Activated naive CD8-positive, alpha-beta T cell treated with anti-CD3 and anti-CD28 coated beads for 36 hours (primary cell): ENCODE data around the gene CFH. TPM values are rescaled to one million over a fixed set of nuclear protein-coding genes. Genes with fewer than 3 reads are reported as not detected.

ENCODE experiments used
- DNase-seq: peaks from one replicate; pipeline ENCODE4 v3.0.0; 2021
- H3K27ac Mint-ChIP-seq: one replicate; pipeline ENCODE4 v1.8.0; 2022; ENCODE audit warnings: mild to moderate bottlenecking, moderate library complexity, mixed read lengths
- H3K27me3 Mint-ChIP-seq: one replicate; pipeline ENCODE4 v1.8.0; 2022; ENCODE audit warnings: mild to moderate bottlenecking, mixed read lengths
- H3K36me3 Mint-ChIP-seq: one replicate; pipeline ENCODE4 v1.8.0; 2021; ENCODE audit warnings: mild to moderate bottlenecking, mixed read lengths
- H3K4me1 Mint-ChIP-seq: one replicate; pipeline ENCODE4 v1.8.0; 2021; ENCODE audit warnings: mixed read lengths
- H3K4me3 Mint-ChIP-seq: one replicate; pipeline ENCODE4 v1.8.0; 2022; ENCODE audit warnings: mild to moderate bottlenecking, moderate library complexity, mixed read lengths
- H3K9me3 Mint-ChIP-seq: one replicate; pipeline ENCODE4 v1.8.0; 2022; ENCODE audit warnings: mixed read lengths
- total RNA-seq, 2 experiments: library from RNA; stranded (reverse); gene quantifications; one replicate each; pipeline ENCODE4 v1.2.3, GENCODE V29; 2021

Gene CFH
- total RNA-seq, 2 experiments from 2014 or later: 0.24 TPM; not detected in 1

- DNase-seq: no peak
- no peaks in the 10 kb centered on the region for H3K9me3 Mint-ChIP-seq
- no peak overlapping the region for H3K27ac Mint-ChIP-seq
- H3K36me3 Mint-ChIP-seq: no peaks in the 10 kb centered on the region
- H3K4me3 Mint-ChIP-seq: no peak overlapping the region
- peaks cover 10% of the 10 kb centered on the region for H3K4me1 Mint-ChIP-seq
- no peaks in the 10 kb centered on the region for H3K27me3 Mint-ChIP-seq
Observed at GRCh38 chr1:196654271-196654670, 2.4 kb downstream of the CFH start.

- H3K4me1 Mint-ChIP-seq: peaks cover 10% of the 10 kb centered on the region
- H3K27ac Mint-ChIP-seq: no peak overlapping the region
- no peaks in the 10 kb centered on the region for H3K27me3 Mint-ChIP-seq
- no peak overlapping the region for H3K4me3 Mint-ChIP-seq
- no peaks in the 10 kb centered on the region for H3K9me3 Mint-ChIP-seq
- H3K36me3 Mint-ChIP-seq: no peaks in the 10 kb centered on the region
- no peak for DNase-seq
Observed at GRCh38 chr1:196655071-196655470, 3.2 kb downstream of the CFH start.

- Mint-ChIP-seq H3K4me3 (no peak overlapping the region), H3K4me1 (peaks cover 10% of the 10 kb centered on the region), H3K27me3 (no peaks in the 10 kb centered on the region), H3K9me3 (no peaks in the 10 kb centered on the region), H3K36me3 (no peaks in the 10 kb centered on the region), H3K27ac (no peak overlapping the region)
- DNase-seq: no peak
Observed at GRCh38 chr1:196655494-196655893, 3.7 kb downstream of the CFH start.

GRCh38 chr1:196659471-196659870 is 7.6 kb downstream of the CFH start:
- H3K36me3 Mint-ChIP-seq: no peaks in the 10 kb centered on the region
- H3K4me3 Mint-ChIP-seq: no peak overlapping the region
- H3K27ac Mint-ChIP-seq: no peak overlapping the region
- no peaks in the 10 kb centered on the region for H3K9me3 Mint-ChIP-seq
- no peaks in the 10 kb centered on the region for H3K27me3 Mint-ChIP-seq
- H3K4me1 Mint-ChIP-seq: peaks cover 2% of the 10 kb centered on the region
- DNase-seq: no peak

GRCh38 chr1:196660272-196660671 is 8.4 kb downstream of the CFH start:
- peaks cover 2% of the 10 kb centered on the region for H3K4me1 Mint-ChIP-seq
- no peaks in the 10 kb centered on the region for H3K36me3 Mint-ChIP-seq
- no peaks in the 10 kb centered on the region for H3K9me3 Mint-ChIP-seq
- no peaks in the 10 kb centered on the region for H3K27me3 Mint-ChIP-seq
- H3K4me3 Mint-ChIP-seq: no peak overlapping the region
- no peak for DNase-seq
- no peak overlapping the region for H3K27ac Mint-ChIP-seq

GRCh38 chr1:196660852-196661251 is 9.0 kb downstream of the CFH start:
- no peak for DNase-seq
- no peaks in the 10 kb centered on the region for H3K27me3 Mint-ChIP-seq
- H3K36me3 Mint-ChIP-seq: no peaks in the 10 kb centered on the region
- no peak overlapping the region for H3K27ac Mint-ChIP-seq
- no peaks in the 10 kb centered on the region for H3K9me3 Mint-ChIP-seq
- peaks cover 2% of the 10 kb centered on the region for H3K4me1 Mint-ChIP-seq
- no peak overlapping the region for H3K4me3 Mint-ChIP-seq

- Mint-ChIP-seq H3K36me3 (no peaks in the 10 kb centered on the region), H3K27ac (no peak overlapping the region), H3K9me3 (no peaks in the 10 kb centered on the region), H3K4me1 (peaks cover 2% of the 10 kb centered on the region), H3K27me3 (no peaks in the 10 kb centered on the region), H3K4me3 (no peak overlapping the region)
- DNase-seq: no peak
Observed at GRCh38 chr1:196661345-196661744, 9.5 kb downstream of the CFH start.

GRCh38 chr1:196667131-196667530 is 15.3 kb downstream of the CFH start:
- DNase-seq: no peak
- Mint-ChIP-seq H3K4me1 (no peaks in the 10 kb centered on the region), H3K4me3 (no peak overlapping the region), H3K36me3 (no peaks in the 10 kb centered on the region), H3K27me3 (no peaks in the 10 kb centered on the region), H3K9me3 (no peaks in the 10 kb centered on the region), H3K27ac (no peak overlapping the region)

GRCh38 chr1:196669051-196669450 is 17.2 kb downstream of the CFH start:
- Mint-ChIP-seq H3K4me1 (no peaks in the 10 kb centered on the region), H3K36me3 (no peaks in the 10 kb centered on the region), H3K9me3 (no peaks in the 10 kb centered on the region), H3K4me3 (no peak overlapping the region), H3K27me3 (no peaks in the 10 kb centered on the region), H3K27ac (no peak overlapping the region)
- no peak for DNase-seq

GRCh38 chr1:196669693-196670092 is 17.9 kb downstream of the CFH start:
- Mint-ChIP-seq H3K9me3 (no peaks in the 10 kb centered on the region), H3K27me3 (no peaks in the 10 kb centered on the region), H3K36me3 (no peaks in the 10 kb centered on the region)

GRCh38 chr1:196674908-196675307 is 23.1 kb downstream of the CFH start:
- no peaks in the 10 kb centered on the region for H3K9me3 Mint-ChIP-seq
- peaks cover 12% of the 10 kb centered on the region for H3K27me3 Mint-ChIP-seq

More at GRCh38 chr1:196669693-196670092, 17.9 kb downstream of the CFH start:
- Mint-ChIP-seq H3K4me1 (no peaks in the 10 kb centered on the region), H3K4me3 (no peak overlapping the region), H3K27ac (no peak overlapping the region)
- no peak for DNase-seq

GRCh38 chr1:196677781-196678509 is 26.1 kb downstream of the CFH start:
- Mint-ChIP-seq H3K9me3 (no peaks in the 10 kb centered on the region), H3K36me3 (no peaks in the 10 kb centered on the region), H3K27ac (no peak overlapping the region), H3K27me3 (peaks cover 12% of the 10 kb centered on the region), H3K4me1 (no peaks in the 10 kb centered on the region), H3K4me3 (no peak overlapping the region)
- no peak for DNase-seq

More at GRCh38 chr1:196674908-196675307, 23.1 kb downstream of the CFH start:
- Mint-ChIP-seq H3K36me3 (no peaks in the 10 kb centered on the region), H3K27ac (no peak overlapping the region), H3K4me1 (no peaks in the 10 kb centered on the region), H3K4me3 (no peak overlapping the region)
- no peak for DNase-seq

GRCh38 chr1:196678510-196678884 is 26.7 kb downstream of the CFH start:
- H3K9me3 Mint-ChIP-seq: no peaks in the 10 kb centered on the region
- H3K27ac Mint-ChIP-seq: no peak overlapping the region
- no peaks in the 10 kb centered on the region for H3K4me1 Mint-ChIP-seq
- H3K27me3 Mint-ChIP-seq: peaks cover 12% of the 10 kb centered on the region
- no peak overlapping the region for H3K4me3 Mint-ChIP-seq
- no peaks in the 10 kb centered on the region for H3K36me3 Mint-ChIP-seq
- DNase-seq: no peak

- Mint-ChIP-seq H3K36me3 (no peaks in the 10 kb centered on the region), H3K27ac (no peak overlapping the region), H3K4me3 (no peak overlapping the region), H3K9me3 (no peaks in the 10 kb centered on the region), H3K27me3 (peaks cover 11% of the 10 kb centered on the region), H3K4me1 (peaks cover 2% of the 10 kb centered on the region)
- no peak for DNase-seq
Observed at GRCh38 chr1:196680107-196680506, 28.3 kb downstream of the CFH start.

GRCh38 chr1:196684476-196684875 is 32.6 kb downstream of the CFH start:
- Mint-ChIP-seq H3K27me3 (no peaks in the 10 kb centered on the region), H3K9me3 (no peaks in the 10 kb centered on the region), H3K4me1 (peaks cover 2% of the 10 kb centered on the region), H3K4me3 (no peak overlapping the region), H3K27ac (no peak overlapping the region), H3K36me3 (no peaks in the 10 kb centered on the region)
- DNase-seq: no peak

GRCh38 chr1:196685506-196685905 is 33.7 kb downstream of the CFH start:
- peaks cover 2% of the 10 kb centered on the region for H3K4me1 Mint-ChIP-seq
- H3K27me3 Mint-ChIP-seq: no peaks in the 10 kb centered on the region
- no peak overlapping the region for H3K4me3 Mint-ChIP-seq
- DNase-seq: no peak
- no peak overlapping the region for H3K27ac Mint-ChIP-seq
- H3K36me3 Mint-ChIP-seq: no peaks in the 10 kb centered on the region
- no peaks in the 10 kb centered on the region for H3K9me3 Mint-ChIP-seq
